K562 (cell line): ENCODE results near the gene GBP1. TPM values are rescaled to one million over a fixed set of nuclear protein-coding genes. Genes with fewer than 3 reads are reported as not detected.
"Not testable (repeated sequence)": the region's sequence is repeated elsewhere in the genome, so short reads cannot be mapped to it uniquely, and the experiment has no call there.

Experiments used
- ATAC-seq: fragments of 200-7000 bp; cut with Tn5 transposase; 3 replicates; pipeline ENCODE4 v1.9.1; 2020; ENCODE audit warnings: moderate library complexity
- BruUV-seq: library from RNA; stranded (reverse); fragments of 400-500 nt; replicated peaks from 2 replicates; lab custom pipeline; 2021; lab: Mats Ljungman, UMichigan
- CTCF ChIA-PET: fragments of 300-600 bp; formaldehyde crosslinking; extraction: SDS; loops from one replicate; lab custom pipeline; 2021; ENCODE audit warnings: low intra/inter-chr PET ratio; lab: Yijun Ruan, JAX
- POLR2A ChIA-PET: fragments of 300-600, 350-650 bp; sonication (Branson Sonifier 250); formaldehyde crosslinking; extraction: SDS; loops from one replicate; lab custom pipeline; 2021; ENCODE audit warnings: antibody characterized with exemption, inconsistent platforms; lab: Yijun Ruan, JAX
- DNase-seq, 4 experiments: peaks; one replicate each; pipeline versions ENCODE4 v3.0.0 to v3.0.0-alpha.2; 2011 to 2018; ENCODE audit warnings: low spot score in 3 of 4, mixed read lengths in 3 of 4; ENCODE audit errors: extremely low read depth in 1 of 4
- FAIRE-seq: peaks from 2 replicates; lab custom pipeline; 2011; peaks lifted over from hg19 to GRCh38; lab: Jason Lieb, UNC
- H2AFZ ChIP-seq: 2 replicates; pipeline ENCODE4 v1.6.0; 2011; ENCODE audit warnings: low read depth, low read length, control low read depth, inconsistent platforms
- H3K27ac ChIP-seq: fragments of 200-600 bp; 3 replicates; pipeline ENCODE4 v1.8.0; 2011; ENCODE audit warnings: low read depth, mild to moderate bottlenecking, control low read depth, inconsistent platforms, low read length, moderate library complexity, mixed read lengths; ENCODE audit errors: extremely low read depth
- H3K27me3 ChIP-seq, 2 experiments: fragments of 300-600 bp in 1 of 2; 2 replicates in 1 of 2; 3 replicates in 1 of 2; pipeline versions ENCODE4 v1.6.0 to v1.8.0; 2011; ENCODE audit warnings: inconsistent platforms in 2 of 2, low read length in 2 of 2, mild to moderate bottlenecking in 1 of 2, mixed read lengths in 1 of 2, moderate library complexity in 1 of 2; ENCODE audit not compliant: control insufficient read depth in 2 of 2, insufficient read depth in 2 of 2
- H3K36me3 ChIP-seq: fragments of 300-600 bp; 3 replicates; pipeline ENCODE4 v1.8.0; 2011; ENCODE audit warnings: mild to moderate bottlenecking, low read length, inconsistent platforms; ENCODE audit not compliant: control insufficient read depth, insufficient read depth
- H3K4me1 ChIP-seq, 2 experiments: fragments of 200-600 bp in 1 of 2; replicated peaks in 1 of 2; 2 replicates in 1 of 2; 3 replicates in 1 of 2; pipeline versions ENCODE4 v1.5.1 to v1.8.0; 2011; ENCODE audit warnings: inconsistent platforms in 2 of 2, low read length in 2 of 2, mild to moderate bottlenecking in 1 of 2, mixed read lengths in 1 of 2, moderate library complexity in 1 of 2; ENCODE audit not compliant: control insufficient read depth in 2 of 2, insufficient read depth in 2 of 2
- H3K4me2 ChIP-seq: 2 replicates; pipeline ENCODE4 v1.6.1; 2011; ENCODE audit warnings: low read length, control low read depth, inconsistent platforms, mixed read lengths; ENCODE audit not compliant: insufficient read depth
- H3K4me3 ChIP-seq: fragments of 200-600 bp; sonication (generic), shearing (Covaris generic); 2 replicates; pipeline ENCODE4 v1.5.1; 2016; ENCODE audit warnings: control low read depth, inconsistent platforms
- H3K79me2 ChIP-seq: fragments of 200-600 bp; 3 replicates; pipeline ENCODE4 v1.8.0; 2011; ENCODE audit warnings: low read length, inconsistent platforms; ENCODE audit not compliant: control insufficient read depth, insufficient read depth
- H3K9ac ChIP-seq, 2 experiments: 2 replicates each; pipeline versions ENCODE4 v1.6.0 to v1.6.1; 2011; ENCODE audit warnings: low read depth in 2 of 2, low read length in 2 of 2, control low read depth in 1 of 2, inconsistent platforms in 1 of 2, mild to moderate bottlenecking in 1 of 2, mixed read lengths in 1 of 2; ENCODE audit not compliant: insufficient read depth in 1 of 2
- H3K9me1 ChIP-seq: one replicate; pipeline ENCODE4 v1.6.0; 2011; ENCODE audit warnings: inconsistent platforms, mild to moderate bottlenecking, low read length, moderate library complexity; ENCODE audit not compliant: control insufficient read depth, insufficient read depth
- H3K9me3 ChIP-seq: replicated peaks from 2 replicates; pipeline ENCODE4 v1.5.1; 2011; ENCODE audit warnings: low read depth, low read length, inconsistent platforms; ENCODE audit not compliant: control insufficient read depth, insufficient read depth
- H4K20me1 ChIP-seq: replicated peaks from 2 replicates; pipeline ENCODE4 v1.6.1; 2011; ENCODE audit warnings: low read length, inconsistent platforms, mixed read lengths; ENCODE audit not compliant: control insufficient read depth, insufficient read depth
- RAD21 ChIP-seq, 2 experiments: fragments of 250-450 bp in 1 of 2; fragments of 450-650 bp in 1 of 2; sonication (Bioruptor Pico) in 1 of 2; formaldehyde crosslinking in 1 of 2; IDR thresholded peaks in 1 of 2; conservative IDR thresholded peaks in 1 of 2; 2 replicates each; pipeline versions ENCODE4 v1.4.0 to v1.8.0; 2020 to 2022; ENCODE audit warnings: mild to moderate bottlenecking in 2 of 2, moderate library complexity in 1 of 2
- TRIM28 ChIP-seq: fragments of 450-650 bp; IDR thresholded peaks from 2 replicates; pipeline ENCODE4 v1.6.1; 2017
- WGBS: fragments of 100-300 bp; shearing (Covaris generic); methylation state at CpG from one replicate; pipeline ENCODE4 v1.1.6; 2016; ENCODE audit warnings: low coverage, mixed read lengths; ENCODE audit not compliant: insufficient coverage; ENCODE audit errors: missing lambda C conversion rate; 5-methylcytosine and 5-hydroxymethylcytosine counted together
- in situ Hi-C: fragments of 300-500 bp; cut with MboI; formaldehyde crosslinking; loops from 4 replicates; pipeline ENCODE4 v1.15.0; 2018; ENCODE audit warnings: inconsistent platforms, mixed read lengths
- intact Hi-C: fragments of 100-400 bp; cut with micrococcal nuclease; formaldehyde crosslinking; loops from 2 replicates; pipeline ENCODE4 v1.14.2; 2022
- polyA plus RNA-seq, 8 experiments: library from polyadenylated mRNA; depleted of rRNA in 4 of 8; stranded (reverse) in 5 of 8; unstranded in 3 of 8; fragments of >200 nt; fragmentation: Nextera tagmentation in 2 of 8; fragmentation: Illumina TruSeq in 1 of 8; extraction: Ambion mirVana in 2 of 8; extraction: Trizol in 1 of 8; gene quantifications; 2 replicates each; pipeline versions ENCODE4 v1.2.1 to v1.2.3, GENCODE V29; 2011 to 2014; ENCODE audit warnings: inconsistent platforms in 1 of 8, missing spikeins in 1 of 8
- total RNA-seq, 7 experiments: library from RNA; depleted of rRNA in 6 of 7; stranded (reverse); fragments of >200 nt in 6 of 7; fragmentation: Illumina TruSeq in 2 of 7; extraction: Trizol in 2 of 7; gene quantifications; 2 replicates each; pipeline versions ENCODE4 v1.2.1 to v1.2.3, GENCODE V29; 2011 to 2021; ENCODE audit warnings: low replicate concordance in 1 of 7

GBP1 gene
- total and polyA plus RNA-seq, 9 of the 15 experiments (the other 6 are each of a cell fraction or from before 2014, with no cell fraction given) = not detected

GRCh38 chr1:89080068-89080467, 15.1 kb upstream of the GBP1 start:
- H3K79me2 ChIP-seq, DNase-seq, in situ Hi-C loops, H3K4me2 ChIP-seq, H2AFZ ChIP-seq, H3K36me3 ChIP-seq, ATAC-seq, H3K27me3 ChIP-seq, H3K9me3 ChIP-seq, H3K9me1 ChIP-seq, intact Hi-C loops, H3K27ac ChIP-seq, H3K4me3 ChIP-seq, BruUV-seq, H3K4me1 ChIP-seq, FAIRE-seq, H3K9ac ChIP-seq, CTCF ChIA-PET, H4K20me1 ChIP-seq: not testable (repeated sequence)
- TF ChIP-seq TRIM28 = peak; percentile 51; the same call in 1 of the 2 replicates
- POLR2A ChIA-PET = interaction anchor here (1.2 kb wide), 1 partner anchor 12 kb away, joined by 3 read pairs; no protein-coding TSS in a partner anchor
- 1% methylated on average over 7 of the region's 7 CpGs for WGBS

- H3K9me3 ChIP-seq, H3K27me3 ChIP-seq, BruUV-seq, H3K9me1 ChIP-seq, H2AFZ ChIP-seq, intact Hi-C loops, H3K9ac ChIP-seq, H3K36me3 ChIP-seq, CTCF ChIA-PET, ATAC-seq, H3K4me1 ChIP-seq, H3K27ac ChIP-seq, H4K20me1 ChIP-seq, H3K4me2 ChIP-seq, H3K79me2 ChIP-seq, in situ Hi-C loops, DNase-seq, FAIRE-seq, H3K4me3 ChIP-seq, POLR2A ChIA-PET: not testable (repeated sequence)
- TF ChIP-seq RAD21 (CRISPR knock-in tag; conservative IDR thresholded peaks at IDR 0.05 in 1 of 2, IDR thresholded peaks at IDR 0.05 in 1 of 2) = peak; percentile 12 to 48; a peak in 2 of 4 replicates
- WGBS = 0% methylated on average over 8 of the region's 8 CpGs
Measured at GRCh38 chr1:89072466-89073065, 7.6 kb upstream of the GBP1 start.
